HAP-1 (cell line): ENCODE data around the gene SUPT5H.

Experiments used
- DNase-seq, 2 experiments: peaks; one replicate each; pipeline ENCODE4 v3.0.0-alpha.2; 2016 to 2020; ENCODE audit warnings: low spot score in 2 of 2
- H3K27me3 ChIP-seq: fragments of 250-450 bp; sonication (Bioruptor Pico); 2 replicates; pipeline ENCODE4 v1.5.1; 2020; ENCODE audit warnings: low read depth, mild to moderate bottlenecking, moderate library complexity
- H3K36me3 ChIP-seq: fragments of 250-450 bp; sonication (Bioruptor Pico); replicated peaks from 2 replicates; pipeline ENCODE4 v1.5.1; 2020; ENCODE audit warnings: mild to moderate bottlenecking
- H3K4me1 ChIP-seq: fragments of 250-450 bp; sonication (Bioruptor Pico); 2 replicates; pipeline ENCODE4 v1.5.1; 2020; ENCODE audit warnings: mild to moderate bottlenecking
- H3K4me3 ChIP-seq: fragments of 250-450 bp; sonication (Bioruptor Pico); 2 replicates; pipeline ENCODE4 v1.5.1; 2020; ENCODE audit warnings: mild to moderate bottlenecking, moderate library complexity
- H3K9me3 ChIP-seq: fragments of 250-450 bp; sonication (Bioruptor Pico); 2 replicates; pipeline ENCODE4 v1.5.1; 2020; ENCODE audit warnings: mild to moderate bottlenecking, moderate library complexity
- in situ Hi-C: fragments of 300-500 bp; cut with MboI; formaldehyde crosslinking; loops from 3 replicates; pipeline ENCODE4 v1.14.3; 2020; ENCODE audit warnings: low sequenced_read_pairs, inconsistent platforms, mixed read lengths

Gene SUPT5H

DNA sequence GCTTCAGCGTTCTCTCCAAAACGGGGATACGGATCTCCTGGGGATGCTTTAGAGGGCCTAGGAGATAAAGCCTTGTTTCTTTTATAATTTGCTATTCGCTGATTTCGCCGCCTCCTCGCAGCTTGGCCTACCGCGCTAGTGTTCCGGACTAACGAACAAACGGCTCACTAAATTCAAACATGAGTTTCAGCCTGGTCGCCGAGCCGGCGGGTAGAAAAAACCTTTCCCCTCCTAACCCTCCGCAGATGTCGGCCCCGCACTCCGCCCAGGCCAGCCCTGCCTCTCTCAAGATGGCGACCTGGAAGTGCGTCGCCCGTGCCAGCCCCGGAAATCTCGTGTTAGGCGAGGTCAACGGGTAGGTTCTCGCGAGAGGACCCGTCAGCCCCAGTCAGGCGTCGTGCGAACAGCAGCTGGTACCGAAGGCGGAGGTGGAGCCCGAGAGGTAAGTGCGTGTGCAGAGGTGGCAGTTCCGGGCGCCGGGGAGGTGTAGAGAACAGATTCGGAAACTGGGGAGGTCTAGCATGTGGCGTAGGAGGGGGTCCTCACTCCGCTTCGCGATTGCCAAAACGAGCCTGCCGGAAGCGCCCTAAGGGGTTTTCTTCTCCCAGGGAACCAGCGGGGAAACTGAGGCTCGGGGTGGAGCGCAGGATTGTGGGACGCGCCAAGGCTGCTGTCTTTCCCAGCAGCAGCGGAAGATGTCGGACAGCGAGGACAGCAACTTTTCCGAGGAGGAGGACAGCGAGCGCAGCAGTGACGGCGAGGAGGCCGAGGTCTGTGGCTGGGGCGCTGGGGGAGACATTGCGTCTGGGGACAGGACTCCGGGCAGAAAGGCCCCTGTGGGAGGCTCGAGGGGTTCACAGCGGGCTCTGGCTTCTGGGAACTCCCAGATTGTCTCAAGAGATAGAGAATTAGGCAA, at the start of gene SUPT5H:
Gene SUPT5H, plus strand, starts transcription at position 387 of the 916 bp plus-strand sequence. Its CDS starts 309 bp downstream, at position 696.
- no peaks in the 10 kb centered on the region for H3K9me3 ChIP-seq

DNA sequence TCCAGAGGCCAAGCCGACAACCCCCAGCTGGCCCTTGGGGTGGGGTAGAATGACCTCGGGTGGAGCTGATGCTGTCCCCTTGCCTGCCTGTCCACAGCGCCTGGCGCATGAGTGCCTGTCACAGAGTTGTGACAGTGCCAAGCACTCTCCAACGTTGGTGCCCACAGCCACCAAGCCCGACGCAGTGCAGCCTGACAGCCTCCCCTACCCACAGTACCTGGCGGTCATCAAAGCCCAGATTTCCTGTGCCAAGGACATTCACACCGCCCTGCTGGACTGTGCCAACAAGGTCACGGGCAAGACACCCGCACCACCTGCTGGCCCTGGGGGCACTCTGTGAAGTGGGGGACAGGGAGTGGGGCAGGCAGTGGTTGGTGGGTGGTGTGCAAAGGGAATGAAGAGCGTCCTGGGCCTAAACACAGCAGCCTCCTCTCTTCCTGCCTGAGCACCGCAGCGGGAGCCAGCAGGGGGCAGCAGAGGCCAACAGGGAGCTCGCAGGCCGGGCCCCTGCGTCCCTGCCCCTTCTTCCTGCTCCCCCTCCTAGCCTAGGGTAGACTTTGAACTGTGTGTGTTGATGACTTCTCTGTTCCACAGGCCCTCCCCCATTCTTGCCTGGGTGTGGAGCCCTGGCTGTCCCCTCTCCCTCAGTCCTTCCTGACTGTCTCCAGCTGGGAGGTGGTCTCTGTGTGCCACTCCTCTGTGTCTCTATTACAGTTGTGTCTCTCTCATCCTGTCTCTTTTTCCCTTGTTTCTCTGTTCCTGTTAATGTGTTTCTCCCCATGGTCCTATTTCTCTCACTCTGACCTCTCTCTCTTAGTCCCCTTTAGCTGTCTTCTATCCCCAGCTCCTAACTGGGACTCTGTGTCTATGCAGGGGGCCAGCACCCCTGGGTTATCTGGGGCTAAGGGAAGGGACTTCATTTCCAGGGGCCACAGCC, 47.8 kb upstream of the SUPT5H start:
- in situ Hi-C loops, result no loop called here
- H3K36me3 ChIP-seq, result peaks cover 33% of the 10 kb centered on the region
- peaks cover 6% of the 10 kb centered on the region for H3K4me1 ChIP-seq
- H3K4me3 ChIP-seq, result no peak overlapping the region
- H3K27me3 ChIP-seq, result no peaks in the 10 kb centered on the region
- H3K9me3 ChIP-seq, result no peaks in the 10 kb centered on the region
- DNase-seq, result peak; percentile 59 to 92

More for the DNA sequence above, at the start of gene SUPT5H:
- peaks cover 6% of the 10 kb centered on the region for H3K4me1 ChIP-seq
- no peaks in the 10 kb centered on the region for H3K27me3 ChIP-seq
- in situ Hi-C loops, result loop anchor here (10.0 kb wide), 1 partner anchor 89 kb away; the partner anchor contains the start of gene EID2B
- DNase-seq, result peak; percentile 94 to 98
- H3K4me3 ChIP-seq, result peak within 1 kb of the TSS; percentile 82
- peaks cover 9% of the 10 kb centered on the region for H3K36me3 ChIP-seq

DNA sequence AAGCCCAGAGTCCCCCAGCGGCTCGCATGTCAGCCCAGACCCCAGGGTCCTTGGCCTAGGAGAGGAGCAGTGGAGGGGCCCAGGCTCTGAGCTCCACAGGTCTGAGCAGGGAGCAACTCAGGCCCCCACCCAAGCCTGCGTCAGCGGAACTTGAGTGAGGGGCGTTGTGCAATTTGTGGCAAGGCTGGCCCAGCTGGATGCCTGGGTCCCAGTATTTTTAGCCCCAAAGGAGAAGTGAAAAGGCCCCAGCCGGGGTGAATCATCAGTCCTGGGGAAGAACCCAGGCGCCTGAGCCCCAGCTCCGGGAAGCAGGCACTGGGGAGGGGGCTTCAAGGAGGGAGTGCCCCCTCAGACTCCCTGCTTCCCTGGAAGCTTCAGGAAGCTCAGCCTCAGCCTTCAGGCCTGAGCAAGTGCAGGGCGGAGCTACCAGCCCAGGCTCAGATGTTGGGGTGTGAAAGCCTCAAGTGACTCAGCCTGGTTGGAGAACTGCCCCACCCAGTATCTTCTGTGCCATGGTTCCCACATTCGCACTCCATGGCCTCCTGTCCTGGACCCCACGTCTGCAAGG, 47.0 kb upstream of the SUPT5H start:
- H3K36me3 ChIP-seq, result peaks cover 30% of the 10 kb centered on the region
- H3K4me1 ChIP-seq, result peaks cover 9% of the 10 kb centered on the region
- H3K4me3 ChIP-seq, result no peak overlapping the region
- H3K27me3 ChIP-seq, result no peaks in the 10 kb centered on the region
- no peak for DNase-seq
- no peaks in the 10 kb centered on the region for H3K9me3 ChIP-seq
- in situ Hi-C loops, result no loop called here

DNA sequence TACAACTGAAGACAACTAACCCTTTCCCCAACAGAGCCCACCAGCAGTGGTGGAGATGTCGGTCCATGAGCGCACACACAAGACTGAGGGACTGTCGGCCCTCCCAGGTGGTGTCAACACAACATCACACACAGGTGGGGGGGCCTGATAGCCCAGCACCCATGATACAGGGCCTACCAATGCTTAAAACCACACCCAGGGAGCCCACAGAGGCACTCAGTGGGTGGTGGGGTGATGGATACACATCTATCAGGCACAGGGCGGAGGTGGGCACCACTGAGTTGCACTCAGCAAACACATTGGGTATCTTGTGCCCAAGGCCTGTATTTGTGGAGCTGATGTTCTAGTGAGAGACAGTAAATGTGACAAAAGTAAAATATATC, 45.7 kb upstream of the SUPT5H start:
- in situ Hi-C loops, result no loop called here
- no peak for DNase-seq
- Histone ChIP-seq H3K27me3 (no peaks in the 10 kb centered on the region), H3K9me3 (no peaks in the 10 kb centered on the region), H3K4me1 (peaks cover 14% of the 10 kb centered on the region), H3K36me3 (peaks cover 21% of the 10 kb centered on the region), H3K4me3 (no peak overlapping the region)

DNA sequence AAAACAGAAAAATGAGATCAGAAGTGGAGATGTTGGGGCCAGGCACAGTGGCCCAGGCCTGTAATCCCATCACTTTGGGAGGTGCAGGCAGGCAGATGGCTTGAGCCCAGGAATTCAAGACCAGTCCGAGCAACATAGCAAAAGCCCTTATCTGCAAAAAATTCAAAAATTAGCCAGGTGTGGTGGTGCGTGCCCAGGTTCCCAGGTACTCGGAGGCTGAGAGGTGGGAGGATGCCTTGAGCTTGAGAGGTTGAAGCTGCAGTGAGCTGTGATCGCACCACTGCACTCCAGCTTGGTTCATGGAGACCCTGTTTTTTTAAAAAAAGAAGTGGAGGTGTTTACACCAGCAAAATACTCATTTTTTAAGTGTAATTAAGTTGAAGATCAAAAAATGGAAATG, 45.3 kb upstream of the SUPT5H start:
- in situ Hi-C loops, result no loop called here
- Histone ChIP-seq H3K27me3 (no peaks in the 10 kb centered on the region), H3K4me1 (peaks cover 14% of the 10 kb centered on the region), H3K4me3 (no peak overlapping the region), H3K36me3 (peaks cover 17% of the 10 kb centered on the region), H3K9me3 (no peaks in the 10 kb centered on the region)
- no peak for DNase-seq

DNA sequence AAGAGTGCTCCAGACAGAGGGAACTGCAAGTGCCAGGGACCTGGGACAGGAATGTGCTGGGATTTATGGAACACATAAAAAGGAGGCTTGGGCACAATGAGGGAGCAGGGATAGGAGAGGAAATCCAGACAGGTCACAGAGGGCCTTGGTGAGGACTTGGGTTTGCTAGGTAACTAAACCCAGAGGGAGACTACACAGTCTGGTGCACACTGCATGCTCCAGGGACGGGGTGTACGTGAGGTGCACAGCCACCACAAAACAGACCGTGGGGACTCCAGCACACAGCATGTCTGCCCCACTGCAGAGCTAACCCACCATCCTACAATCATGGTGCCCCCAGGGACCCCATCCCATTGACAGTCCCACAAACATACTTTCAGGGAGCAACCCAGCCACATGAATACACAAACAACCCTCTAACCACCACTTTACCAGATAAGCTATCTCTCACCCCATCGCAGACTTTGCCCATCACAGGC, 44.3 kb upstream of the SUPT5H start:
- Histone ChIP-seq H3K36me3 (peaks cover 11% of the 10 kb centered on the region), H3K4me1 (peaks cover 14% of the 10 kb centered on the region), H3K9me3 (no peaks in the 10 kb centered on the region), H3K4me3 (no peak overlapping the region), H3K27me3 (no peaks in the 10 kb centered on the region)
- no peak for DNase-seq
- in situ Hi-C loops, result no loop called here

DNA sequence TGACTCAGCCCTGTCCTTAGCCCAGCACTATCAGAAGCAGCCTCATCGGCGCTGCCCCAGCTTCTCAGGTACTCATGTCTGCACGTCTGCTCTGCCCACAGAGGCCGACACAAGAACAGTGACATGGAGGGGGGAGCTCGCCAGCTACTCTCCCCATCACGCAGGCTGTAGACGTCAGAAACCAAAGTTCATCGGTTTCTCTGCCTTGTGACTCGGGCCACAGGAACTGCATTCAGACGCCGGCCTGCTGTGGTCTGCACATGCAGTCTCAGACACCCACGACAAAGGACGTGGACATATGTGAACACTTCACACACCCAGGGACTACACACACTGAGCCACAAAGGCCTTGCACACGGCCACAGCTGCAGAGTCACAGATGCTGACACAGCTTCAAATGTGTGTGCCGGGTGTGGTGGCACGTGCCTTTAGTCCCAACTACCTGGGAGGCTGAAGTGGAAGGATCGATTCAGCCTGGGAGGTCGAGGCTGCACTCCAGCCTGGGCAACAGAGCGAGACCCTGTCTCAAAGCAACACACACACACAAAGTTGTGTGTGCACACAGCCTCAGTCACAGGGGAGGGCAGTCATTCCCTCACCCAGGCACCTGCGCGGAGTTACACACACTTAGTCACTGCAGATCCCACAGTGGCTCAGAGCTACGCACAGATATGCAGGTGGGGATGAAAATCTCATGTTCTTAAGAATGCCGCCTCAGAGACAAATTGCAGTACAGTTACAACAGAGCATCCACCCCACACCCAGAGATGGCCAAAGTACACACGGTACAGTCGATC, 43.6 kb upstream of the SUPT5H start:
- peaks cover 14% of the 10 kb centered on the region for H3K4me1 ChIP-seq
- in situ Hi-C loops, result no loop called here
- H3K9me3 ChIP-seq, result no peaks in the 10 kb centered on the region
- H3K36me3 ChIP-seq, result peaks cover 11% of the 10 kb centered on the region
- DNase-seq, result no peak
- H3K4me3 ChIP-seq, result no peak overlapping the region; the same call in 1 of the 2 replicates
- no peaks in the 10 kb centered on the region for H3K27me3 ChIP-seq

DNA sequence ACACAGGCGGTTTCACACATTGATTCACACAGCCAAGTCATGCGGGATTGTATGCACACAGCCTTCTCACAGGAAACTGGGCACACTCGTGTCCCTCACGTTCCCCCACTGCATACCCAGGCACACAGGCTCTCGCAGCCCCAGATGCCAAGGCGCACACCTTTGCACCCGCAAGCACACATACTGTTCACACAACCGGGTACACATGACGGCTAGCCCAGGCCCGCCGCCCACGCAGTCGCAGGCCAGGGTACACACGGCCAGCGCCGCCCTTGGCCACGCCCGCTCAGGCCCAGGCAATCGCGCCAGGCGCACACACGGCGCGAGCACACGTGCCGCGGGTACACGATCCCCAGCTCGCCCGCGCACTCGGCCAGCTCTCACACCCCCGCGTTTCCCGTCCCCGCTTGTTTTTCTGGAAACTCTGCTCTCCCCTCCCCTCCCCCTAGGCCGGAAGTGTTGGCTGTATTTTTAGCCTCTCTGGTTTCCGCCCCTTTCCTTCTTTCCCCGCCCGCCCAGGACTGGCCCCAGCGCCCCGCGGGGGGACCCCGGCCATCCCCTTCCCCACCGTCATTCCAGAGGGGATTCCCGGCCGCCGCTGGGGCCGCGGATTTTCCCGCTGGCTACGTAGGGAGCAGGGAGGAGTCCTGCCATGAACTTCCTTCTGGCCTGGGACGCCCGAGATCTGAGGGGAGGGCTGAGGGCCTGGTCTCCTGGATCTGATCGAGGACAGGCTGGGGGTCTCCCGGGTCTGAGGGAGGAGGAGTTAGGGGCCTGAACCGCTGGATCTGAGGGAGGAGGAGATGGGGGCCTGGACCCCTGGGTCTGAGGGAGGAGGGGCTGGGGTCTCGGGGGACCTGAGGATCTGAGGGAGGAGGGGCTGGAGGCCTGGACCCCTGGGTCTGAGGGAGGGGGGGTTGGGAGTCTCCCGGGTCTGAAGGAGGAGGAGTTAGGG, 42.8 kb upstream of the SUPT5H start:
- in situ Hi-C loops, result no loop called here
- H3K4me1 ChIP-seq, result peaks cover 15% of the 10 kb centered on the region
- peaks cover 4% of the 10 kb centered on the region; the same call in 1 of the 2 replicates for H3K36me3 ChIP-seq
- peak; percentile 67 to 87 for DNase-seq
- no peaks in the 10 kb centered on the region for H3K27me3 ChIP-seq
- no peaks in the 10 kb centered on the region for H3K9me3 ChIP-seq
- peak overlapping the region; percentile 27 for H3K4me3 ChIP-seq

DNA sequence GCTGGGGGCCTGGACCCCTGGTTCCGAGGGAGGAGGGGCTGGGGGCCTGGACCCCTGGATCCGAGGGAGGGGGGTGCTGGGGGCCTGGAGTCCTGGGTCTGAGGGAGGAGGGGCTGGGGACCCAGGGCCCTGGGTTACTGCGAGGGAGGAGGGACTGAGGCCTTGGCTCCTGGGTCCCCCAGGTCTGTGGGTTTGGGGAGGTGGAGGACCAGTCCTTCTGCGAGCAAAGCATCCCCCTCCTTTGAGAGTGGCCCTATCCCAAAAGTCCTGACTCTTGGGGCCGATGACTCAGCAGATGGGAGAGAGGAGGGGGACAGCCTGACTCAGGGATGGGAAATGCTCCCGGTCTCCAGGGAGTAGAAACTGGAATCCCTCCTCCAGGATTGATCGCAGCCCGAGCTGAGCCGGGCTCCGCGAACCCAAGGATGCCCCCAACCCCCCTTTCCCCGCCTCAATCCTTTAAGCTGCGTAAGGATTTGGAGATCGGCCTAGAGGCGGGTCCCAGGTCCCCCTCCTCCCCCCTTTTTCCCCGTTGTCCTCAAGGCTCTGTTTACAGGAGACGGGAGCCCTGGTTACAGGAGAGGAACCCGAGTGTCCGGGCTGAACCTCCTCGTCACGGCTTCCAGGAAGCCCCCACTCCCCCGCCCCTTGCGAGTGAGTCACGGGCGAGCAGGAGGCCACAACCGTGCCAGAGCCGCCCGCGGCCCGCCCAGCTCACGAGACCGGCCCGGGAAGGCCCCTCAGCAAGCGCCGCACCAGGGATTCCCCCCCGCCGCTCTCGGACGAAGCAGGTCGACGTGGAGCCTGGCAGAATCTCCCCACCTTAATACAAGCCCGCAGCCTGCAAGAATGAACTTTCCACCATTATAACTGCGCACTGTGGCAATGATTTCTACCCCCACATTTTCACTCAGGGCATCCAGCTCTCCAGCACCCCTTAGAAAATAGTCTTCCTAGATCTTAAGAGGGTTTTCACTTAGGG, 41.8 kb upstream of the SUPT5H start:
- Histone ChIP-seq H3K4me3 (peak overlapping the region; percentile 27), H3K36me3 (peaks cover 8% of the 10 kb centered on the region), H3K27me3 (no peaks in the 10 kb centered on the region), H3K4me1 (peaks cover 25% of the 10 kb centered on the region), H3K9me3 (no peaks in the 10 kb centered on the region)
- peak; percentile 79 to 90 for DNase-seq
- in situ Hi-C loops, result no loop called here

DNA sequence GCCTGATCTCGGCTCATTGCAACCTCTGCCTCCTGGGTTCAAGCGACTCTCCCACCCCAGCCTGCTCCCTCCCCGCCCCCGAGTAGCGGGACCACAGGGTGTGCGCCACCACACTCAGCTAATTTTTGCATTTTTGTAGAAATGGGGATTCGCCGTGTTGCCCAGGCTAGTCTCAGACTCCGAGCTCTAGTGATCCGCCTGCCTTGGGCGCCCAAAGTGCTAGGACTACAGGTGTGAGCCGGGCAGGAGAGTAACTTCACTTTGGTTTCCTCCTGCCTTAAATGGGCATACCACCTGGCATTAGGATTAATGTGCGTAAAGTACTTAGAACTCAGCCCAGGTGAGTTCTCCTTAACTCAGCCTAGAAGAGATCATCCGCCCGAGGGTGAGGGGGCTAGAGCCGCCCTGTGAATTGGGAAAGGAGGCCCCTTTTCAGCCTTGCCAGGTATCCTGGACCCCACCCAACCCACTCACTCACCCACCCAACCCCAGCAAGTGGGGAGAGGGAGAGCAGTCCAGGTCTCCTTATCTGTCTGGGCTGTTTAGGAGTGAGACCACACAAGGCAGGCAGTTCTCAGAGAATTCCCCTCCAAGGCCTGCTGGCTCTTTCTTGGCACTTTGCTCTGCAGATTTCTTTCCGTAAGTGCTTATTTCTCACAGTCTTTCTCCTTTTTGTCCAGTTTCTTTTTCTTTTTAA, 40.0 kb upstream of the SUPT5H start:
- H3K36me3 ChIP-seq, result peaks cover 7% of the 10 kb centered on the region
- in situ Hi-C loops, result no loop called here
- peaks cover 33% of the 10 kb centered on the region for H3K4me1 ChIP-seq
- DNase-seq, result no peak
- H3K9me3 ChIP-seq, result no peaks in the 10 kb centered on the region
- H3K27me3 ChIP-seq, result no peaks in the 10 kb centered on the region
- H3K4me3 ChIP-seq, result no peak overlapping the region
